CD4-positive, CD25-positive, alpha-beta regulatory T cell (primary cell): ENCODE results near the gene CLIP2. TPM values are rescaled to one million over a fixed set of nuclear protein-coding genes. Genes with fewer than 3 reads are reported as not detected.

ENCODE experiments used
- ATAC-seq, 2 donors: fragments of 150-1000 bp; cut with Tn5 transposase; one replicate each; pipeline ENCODE4 v1.10.0; 2021; ENCODE audit warnings: low read depth in 2 of 2, moderate number of reproducible peaks in 2 of 2, moderate library complexity in 1 of 2
- DNase-seq, 3 donors: peaks; one replicate each; pipeline versions ENCODE4 v3.0.0 to v3.0.0-alpha.2; 2012 to 2022; ENCODE audit warnings: mixed read lengths in 1 of 3
- H3K27ac ChIP-seq: one replicate; pipeline ENCODE4 v1.7.0; 2013; ENCODE audit warnings: mild to moderate bottlenecking, low read length; ENCODE audit not compliant: insufficient read depth, poor library complexity, severe bottlenecking
- H3K27me3 ChIP-seq: one replicate; pipeline ENCODE4 v1.7.0; 2013; ENCODE audit warnings: low read length; ENCODE audit not compliant: control insufficient read depth, insufficient read depth
- H3K36me3 ChIP-seq: one replicate; pipeline ENCODE4 v1.7.0; 2013; ENCODE audit warnings: mild to moderate bottlenecking, low read length, moderate library complexity; ENCODE audit not compliant: control insufficient read depth, insufficient read depth
- H3K4me1 ChIP-seq: 2 replicates; pipeline ENCODE4 v1.7.0; 2013; ENCODE audit warnings: mild to moderate bottlenecking, low read length; ENCODE audit not compliant: insufficient read depth, control insufficient read depth, poor library complexity, severe bottlenecking
- H3K4me3 ChIP-seq: one replicate; pipeline ENCODE4 v1.7.0; 2013; ENCODE audit warnings: low read depth, mild to moderate bottlenecking, low read length, moderate library complexity
- H3K9me3 ChIP-seq, 2 experiments: 1 replicate in 1 of 2; 2 replicates in 1 of 2; pipeline ENCODE4 v1.7.0; 2013; ENCODE audit warnings: low read length in 2 of 2, mild to moderate bottlenecking in 1 of 2, moderate library complexity in 1 of 2; ENCODE audit not compliant: control insufficient read depth in 2 of 2
- H3K27ac Mint-ChIP-seq, 3 donors: one replicate each; pipeline ENCODE4 v1.8.0; 2020 to 2022; ENCODE audit warnings: mild to moderate bottlenecking in 3 of 3, mixed read lengths in 3 of 3, moderate library complexity in 2 of 3
- H3K27me3 Mint-ChIP-seq: one replicate; pipeline ENCODE4 v1.8.0; 2022; ENCODE audit warnings: mild to moderate bottlenecking, mixed read lengths
- H3K36me3 Mint-ChIP-seq: one replicate; pipeline ENCODE4 v1.8.0; 2020; ENCODE audit warnings: mixed read lengths
- H3K4me1 Mint-ChIP-seq, 4 donors: one replicate each; pipeline ENCODE4 v1.8.0; 2020 to 2022; ENCODE audit warnings: mixed read lengths in 4 of 4, mild to moderate bottlenecking in 1 of 4
- H3K4me3 Mint-ChIP-seq, 4 donors: one replicate each; pipeline ENCODE4 v1.8.0; 2020 to 2022; ENCODE audit warnings: mild to moderate bottlenecking in 4 of 4, mixed read lengths in 4 of 4, moderate library complexity in 3 of 4
- H3K9me3 Mint-ChIP-seq, 7 donors: one replicate each; pipeline ENCODE4 v1.8.0; 2020 to 2022; ENCODE audit warnings: mixed read lengths in 7 of 7, mild to moderate bottlenecking in 3 of 7, moderate library complexity in 2 of 7
- polyA plus RNA-seq, 4 donors: library from polyadenylated mRNA; unstranded; fragments of 300-500 nt; fragmentation: Illumina TruSeq; gene quantifications; one replicate each; pipeline ENCODE4 v1.2.3, GENCODE V29; 2021
- total RNA-seq: library from RNA; stranded (reverse); gene quantifications from one replicate; pipeline ENCODE4 v1.2.3, GENCODE V29; 2022

Gene CLIP2
- total and polyA plus RNA-seq, 5 donors from 2014 or later, result 0.09 to 2.9 (median 0.29) TPM

GRCh38 chr7:74263399-74264120 is 25.6 kb upstream of the CLIP2 start:
- Mint-ChIP-seq H3K4me3 (no peak overlapping the region), H3K27ac (no peak overlapping the region), H3K27me3 (peaks cover 25% of the 10 kb centered on the region), H3K9me3 (no peaks in the 10 kb centered on the region), H3K4me1 (no peaks in the 10 kb centered on the region), H3K36me3 (no peaks in the 10 kb centered on the region)
- Histone ChIP-seq H3K4me1 (no peaks in the 10 kb centered on the region), H3K27me3 (no peaks in the 10 kb centered on the region), H3K9me3 (no peaks in the 10 kb centered on the region), H3K27ac (no peak overlapping the region), H3K36me3 (no peaks in the 10 kb centered on the region), H3K4me3 (no peak overlapping the region)
- ATAC-seq (no peak), DNase-seq (no peak)

GRCh38 chr7:74266191-74266963 is 22.8 kb upstream of the CLIP2 start:
- ATAC-seq (no peak), DNase-seq (no peak)
- no peaks in the 10 kb centered on the region for H3K9me3 ChIP-seq
- H3K27me3 ChIP-seq, result no peaks in the 10 kb centered on the region
- Mint-ChIP-seq H3K27me3 (peaks cover 39% of the 10 kb centered on the region), H3K9me3 (no peaks in the 10 kb centered on the region), H3K27ac (no peak overlapping the region), H3K4me3 (no peak overlapping the region), H3K36me3 (no peaks in the 10 kb centered on the region), H3K4me1 (peaks cover 0 to 4% (median 0%) of the 10 kb centered on the region in 4 donors)
- no peak overlapping the region for H3K4me3 ChIP-seq
- no peak overlapping the region for H3K27ac ChIP-seq
- H3K36me3 ChIP-seq, result no peaks in the 10 kb centered on the region
- H3K4me1 ChIP-seq, result peaks cover 5% of the 10 kb centered on the region

- Mint-ChIP-seq H3K4me3 (peak overlapping the region in 2 of 4 donors; percentile 33 to 51), H3K9me3 (no peaks in the 10 kb centered on the region), H3K4me1 (peaks cover 0 to 6% (median 2%) of the 10 kb centered on the region in 4 donors), H3K27ac (no peak overlapping the region), H3K36me3 (no peaks in the 10 kb centered on the region), H3K27me3 (peaks cover 44% of the 10 kb centered on the region)
- no peaks in the 10 kb centered on the region for H3K27me3 ChIP-seq
- no peaks in the 10 kb centered on the region for H3K9me3 ChIP-seq
- H3K4me1 ChIP-seq, result peaks cover 5% of the 10 kb centered on the region
- ATAC-seq (no peak), DNase-seq (no peak)
- H3K27ac ChIP-seq, result no peak overlapping the region
- no peaks in the 10 kb centered on the region for H3K36me3 ChIP-seq
- no peak overlapping the region for H3K4me3 ChIP-seq
These were observed 21.2 kb upstream of the CLIP2 start for GRCh38 chr7:74267756-74268565.

GRCh38 chr7:74269757-74270277 is 19.4 kb upstream of the CLIP2 start:
- Histone ChIP-seq H3K36me3 (no peaks in the 10 kb centered on the region), H3K9me3 (no peaks in the 10 kb centered on the region), H3K4me3 (peak overlapping the region; percentile 69), H3K4me1 (peaks cover 5% of the 10 kb centered on the region), H3K27me3 (no peaks in the 10 kb centered on the region), H3K27ac (no peak overlapping the region)
- Mint-ChIP-seq H3K9me3 (no peaks in the 10 kb centered on the region), H3K4me3 (peak overlapping the region; percentile 89 to 92 (median 91)), H3K4me1 (peaks cover 0 to 6% (median 2%) of the 10 kb centered on the region in 4 donors), H3K27ac (peak overlapping the region in 1 of 3 donors; percentile 43), H3K27me3 (peaks cover 35% of the 10 kb centered on the region), H3K36me3 (no peaks in the 10 kb centered on the region)
- peak; percentile 43 to 79 (median 67) for DNase-seq
- ATAC-seq, result peak; percentile 71 to 76

- Mint-ChIP-seq H3K9me3 (no peaks in the 10 kb centered on the region), H3K27me3 (peaks cover 33% of the 10 kb centered on the region), H3K36me3 (no peaks in the 10 kb centered on the region), H3K27ac (peak overlapping the region in 1 of 3 donors; percentile 90), H3K4me1 (peaks cover 0 to 6% (median 2%) of the 10 kb centered on the region in 4 donors), H3K4me3 (peak overlapping the region in 1 of 4 donors; percentile 19)
- DNase-seq, result no peak
- peaks cover 5% of the 10 kb centered on the region for H3K4me1 ChIP-seq
- H3K27ac ChIP-seq, result no peak overlapping the region
- H3K36me3 ChIP-seq, result no peaks in the 10 kb centered on the region
- no peak overlapping the region for H3K4me3 ChIP-seq
- no peaks in the 10 kb centered on the region for H3K9me3 ChIP-seq
- no peak for ATAC-seq
- no peaks in the 10 kb centered on the region for H3K27me3 ChIP-seq
These were observed 17.5 kb upstream of the CLIP2 start for GRCh38 chr7:74271742-74272141.

- H3K27me3 Mint-ChIP-seq, result peaks cover 35% of the 10 kb centered on the region
- peak overlapping the region in 1 of 4 donors; percentile 54 for H3K4me3 Mint-ChIP-seq
- no peaks in the 10 kb centered on the region for H3K27me3 ChIP-seq
- no peak overlapping the region for H3K27ac ChIP-seq
- no peak overlapping the region for H3K4me3 ChIP-seq
- H3K9me3 Mint-ChIP-seq, result no peaks in the 10 kb centered on the region
- ATAC-seq, result peak; percentile 27 to 36
- no peak overlapping the region for H3K27ac Mint-ChIP-seq
- no peaks in the 10 kb centered on the region for H3K36me3 ChIP-seq
- DNase-seq, result peak in 1 of 3 donors; percentile 16
- peaks cover 5% of the 10 kb centered on the region for H3K4me1 ChIP-seq
- peaks cover 0 to 6% (median 2%) of the 10 kb centered on the region in 4 donors for H3K4me1 Mint-ChIP-seq
- H3K36me3 Mint-ChIP-seq, result no peaks in the 10 kb centered on the region
- no peaks in the 10 kb centered on the region for H3K9me3 ChIP-seq
These were observed 16.7 kb upstream of the CLIP2 start for GRCh38 chr7:74272305-74273038.

GRCh38 chr7:74275401-74275881 is 13.8 kb upstream of the CLIP2 start:
- peaks cover 16% of the 10 kb centered on the region for H3K27me3 Mint-ChIP-seq
- Histone ChIP-seq H3K4me1 (no peaks in the 10 kb centered on the region), H3K4me3 (no peak overlapping the region), H3K36me3 (no peaks in the 10 kb centered on the region), H3K27me3 (no peaks in the 10 kb centered on the region), H3K9me3 (no peaks in the 10 kb centered on the region), H3K27ac (no peak overlapping the region)
- no peak overlapping the region for H3K4me3 Mint-ChIP-seq
- H3K9me3 Mint-ChIP-seq, result no peaks in the 10 kb centered on the region
- H3K36me3 Mint-ChIP-seq, result no peaks in the 10 kb centered on the region
- peak overlapping the region in 1 of 3 donors; percentile 32 for H3K27ac Mint-ChIP-seq
- peaks cover 0 to 6% (median 0%) of the 10 kb centered on the region in 4 donors for H3K4me1 Mint-ChIP-seq
- DNase-seq, result no peak
- no peak for ATAC-seq
